SU-DHL-6 (cell line): ENCODE results near the gene SUDS3.

Experiments used
- EZH2phosphoT487 ChIP-seq: fragments of 200-600 bp; sonication (generic), shearing (Covaris generic); conservative IDR thresholded peaks from 2 replicates; pipeline ENCODE4 v1.6.1; 2018; ENCODE audit warnings: mild to moderate bottlenecking, antibody characterized with exemption, low read length, moderate library complexity, mixed read lengths
- TF ChIP-seq, protein P1 (sequence below): fragments of 200-600 bp; sonication (generic); IDR thresholded peaks from one replicate; pipeline ENCODE4 v1.5.1; 2017; ENCODE audit warnings: antibody characterized with exemption, mild to moderate bottlenecking, low read length, moderate library complexity; ENCODE audit not compliant: insufficient read depth, poor library complexity, severe bottlenecking

DNA sequence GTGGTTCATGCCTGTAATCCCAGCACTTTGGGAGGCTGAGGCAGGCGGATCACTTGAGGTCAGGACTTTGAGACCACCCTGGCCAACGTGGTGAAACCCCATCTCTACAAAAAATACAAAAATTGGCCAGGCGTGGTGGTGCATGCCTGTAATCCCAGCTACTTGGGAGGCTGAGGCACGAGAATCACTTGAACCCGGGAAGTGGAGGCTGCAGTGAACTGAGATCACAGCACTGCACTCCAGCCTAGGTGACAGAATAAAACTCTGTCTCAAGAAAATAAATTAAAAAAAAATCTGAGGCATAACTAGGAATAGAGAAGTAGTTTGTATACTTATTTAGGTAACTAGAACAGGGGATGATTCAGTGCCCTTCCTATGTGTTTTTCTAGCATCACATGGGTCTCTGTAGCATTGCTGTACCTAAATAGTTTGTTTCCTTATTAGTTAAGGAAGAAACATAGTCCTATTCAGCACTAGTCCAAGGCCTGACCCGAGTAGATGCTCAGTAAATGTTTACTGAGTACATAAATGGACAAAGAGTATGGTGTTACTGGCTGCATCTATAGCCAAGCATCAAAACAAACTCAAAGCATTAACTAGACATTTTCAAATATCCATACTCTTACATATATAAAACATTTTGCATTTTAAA is 25.3 kb upstream of the SUDS3 start:
- TF ChIP-seq, protein P1, sequence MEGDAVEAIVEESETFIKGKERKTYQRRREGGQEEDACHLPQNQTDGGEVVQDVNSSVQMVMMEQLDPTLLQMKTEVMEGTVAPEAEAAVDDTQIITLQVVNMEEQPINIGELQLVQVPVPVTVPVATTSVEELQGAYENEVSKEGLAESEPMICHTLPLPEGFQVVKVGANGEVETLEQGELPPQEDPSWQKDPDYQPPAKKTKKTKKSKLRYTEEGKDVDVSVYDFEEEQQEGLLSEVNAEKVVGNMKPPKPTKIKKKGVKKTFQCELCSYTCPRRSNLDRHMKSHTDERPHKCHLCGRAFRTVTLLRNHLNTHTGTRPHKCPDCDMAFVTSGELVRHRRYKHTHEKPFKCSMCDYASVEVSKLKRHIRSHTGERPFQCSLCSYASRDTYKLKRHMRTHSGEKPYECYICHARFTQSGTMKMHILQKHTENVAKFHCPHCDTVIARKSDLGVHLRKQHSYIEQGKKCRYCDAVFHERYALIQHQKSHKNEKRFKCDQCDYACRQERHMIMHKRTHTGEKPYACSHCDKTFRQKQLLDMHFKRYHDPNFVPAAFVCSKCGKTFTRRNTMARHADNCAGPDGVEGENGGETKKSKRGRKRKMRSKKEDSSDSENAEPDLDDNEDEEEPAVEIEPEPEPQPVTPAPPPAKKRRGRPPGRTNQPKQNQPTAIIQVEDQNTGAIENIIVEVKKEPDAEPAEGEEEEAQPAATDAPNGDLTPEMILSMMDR = no peak
- no peak for TF ChIP-seq EZH2phosphoT487
